SHP77 treated with DMSO at 0.1 percent for 48 hours (cell line): ENCODE data around the gene CDC20.
"Not testable (repeated sequence)": the region's sequence is repeated elsewhere in the genome, so short reads cannot be mapped to it uniquely, and the experiment has no call there.

Experiments
- DNase-seq: peaks from one replicate; lab custom pipeline; 2025; lab: John Stamatoyannopoulos, UW

Gene CDC20

GRCh38 chr1:43383449-43383848, 24.7 kb downstream of the CDC20 start:
- DNase-seq, result no peak

- DNase-seq, result no peak
Measured at GRCh38 chr1:43386676-43387075, 27.9 kb downstream of the CDC20 start.

- DNase-seq, result no peak
Measured at GRCh38 chr1:43387976-43388599, 29.3 kb downstream of the CDC20 start.

DNA sequence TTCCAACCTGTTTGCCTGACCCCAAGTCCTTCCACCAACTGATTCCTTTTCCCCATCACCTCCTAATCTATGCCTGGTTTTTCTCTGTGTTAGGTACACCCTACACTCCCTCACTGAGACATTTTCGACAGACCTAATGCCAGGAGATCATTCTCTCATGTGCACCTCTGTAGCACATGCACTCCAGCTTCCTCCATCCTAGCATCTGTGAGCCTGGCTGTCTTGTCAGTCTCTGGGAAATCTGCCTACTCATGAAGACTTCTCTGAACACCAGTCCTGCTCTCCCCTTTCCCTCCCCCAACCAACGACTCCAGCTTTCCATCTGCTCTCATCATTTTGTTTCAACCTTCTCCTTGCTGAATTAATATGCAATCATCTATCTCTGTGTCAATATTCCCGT, 29.8 kb downstream of the CDC20 start:
- DNase-seq, result no peak

- DNase-seq, result peak; percentile 88
Measured at GRCh38 chr1:43389326-43390313, 30.8 kb downstream of the CDC20 start, which contains the start of the genes MED8 and SZT2. Gene MED8 (minus strand): TSS chr1:43389800. CDS start chr1:43389764, 36 bp downstream. Gene SZT2 (plus strand): TSS chr1:43389899. CDS start chr1:43389969, 70 bp downstream.

- DNase-seq, result no peak
Measured at GRCh38 chr1:43392702-43393101, 33.9 kb downstream of the CDC20 start.

DNA sequence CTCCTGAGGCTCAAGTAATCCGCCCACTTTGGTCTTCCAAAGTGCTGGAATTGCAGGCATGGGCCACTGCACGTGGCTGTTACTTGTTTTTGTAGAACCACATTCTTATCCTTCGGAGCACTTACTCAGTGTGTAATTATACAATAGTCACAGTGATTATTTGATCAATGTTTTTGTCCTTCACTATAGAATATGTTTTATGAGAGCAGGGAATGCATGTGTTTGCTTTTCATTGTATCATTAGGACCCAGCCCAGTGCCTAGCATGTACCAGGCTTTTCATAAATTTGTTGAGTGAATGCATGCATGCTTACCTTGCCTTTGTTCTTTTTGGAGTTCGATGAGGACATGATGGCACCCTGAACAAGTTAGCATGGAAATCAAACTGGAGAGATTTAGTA, 36.7 kb downstream of the CDC20 start:
- no peak for DNase-seq

GRCh38 chr1:43396059-43396458, 37.3 kb downstream of the CDC20 start:
- DNase-seq, result no peak

- no peak for DNase-seq
Measured at GRCh38 chr1:43398227-43398626, 39.4 kb downstream of the CDC20 start.

DNA sequence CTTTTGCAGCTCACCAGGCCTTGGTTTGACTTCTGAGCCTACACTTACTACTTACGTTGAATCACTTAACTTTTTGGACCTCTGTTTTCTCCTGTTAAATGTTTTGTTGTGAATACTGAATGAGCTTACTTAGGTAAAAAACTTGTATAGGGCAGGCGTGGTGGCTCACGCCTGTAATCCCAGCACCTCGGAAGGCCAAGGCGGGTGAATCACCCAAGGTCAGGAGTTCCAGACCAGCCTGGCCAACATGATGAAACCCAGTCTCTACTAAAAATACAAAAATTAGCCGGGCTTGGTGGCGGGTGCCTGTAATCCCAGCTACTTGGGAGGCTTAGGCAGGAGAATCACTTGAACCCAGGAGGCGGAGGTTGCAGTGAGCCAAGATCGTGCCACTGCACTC, 41.7 kb downstream of the CDC20 start:
- not testable (repeated sequence) for DNase-seq

DNA sequence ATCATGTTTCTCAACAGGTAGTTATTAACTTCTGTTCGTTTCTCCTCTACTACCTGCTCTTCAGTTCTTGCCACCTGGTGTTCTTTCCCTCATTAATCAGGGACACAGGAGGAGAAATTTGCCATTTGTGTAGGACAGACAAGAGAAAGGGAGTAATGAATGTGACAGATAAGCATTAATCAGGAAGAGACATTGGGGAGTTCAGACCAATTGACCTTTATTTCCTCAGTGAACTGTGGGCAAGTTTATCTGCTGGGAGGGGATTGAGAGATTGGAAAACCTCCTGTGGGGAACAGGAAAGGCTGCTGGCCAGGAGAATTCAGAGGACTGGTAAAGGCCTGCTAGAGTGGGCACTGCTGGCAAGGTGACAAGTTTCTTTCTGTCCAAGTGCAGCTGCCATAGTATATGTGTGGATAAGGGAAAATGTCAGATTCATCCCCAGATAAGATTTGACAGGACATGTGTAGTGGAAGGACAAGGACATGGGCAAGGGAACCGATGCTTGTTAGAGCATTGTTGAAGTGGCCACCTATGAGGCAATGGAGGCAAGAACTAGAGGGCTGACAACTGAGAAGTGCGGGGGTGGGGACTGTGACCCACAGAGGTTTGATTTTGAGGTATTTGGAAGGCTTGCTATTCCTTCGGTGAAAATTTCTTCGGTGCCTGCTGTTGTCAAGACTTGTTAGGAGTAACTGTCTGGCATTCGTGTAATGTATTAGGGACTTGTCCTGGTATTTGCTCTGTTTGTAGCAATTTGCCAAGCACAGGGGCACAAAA, 43.5 kb downstream of the CDC20 start:
- no peak for DNase-seq

- DNase-seq, result no peak
Measured at GRCh38 chr1:43404353-43404752, 45.6 kb downstream of the CDC20 start.

GRCh38 chr1:43405219-43405875, 46.6 kb downstream of the CDC20 start:
- no peak for DNase-seq

GRCh38 chr1:43405876-43406234, 47.1 kb downstream of the CDC20 start:
- DNase-seq, result no peak

GRCh38 chr1:43410571-43410970, 51.8 kb downstream of the CDC20 start:
- no peak for DNase-seq
